ENCODE data around the gene KRTAP5-2.

GRCh38 chr11:1570531-1570895 lies 27.6 kb downstream of the KRTAP5-2 start:
- TF ChIP-seq MAX (IDR thresholded peaks at IDR 0.05): no peak
- TF ChIP-seq POLR2AphosphoS5 (IDR thresholded peaks at IDR 0.05; ENCODE audit: low read depth, low read length): no peak
- no peak for TF ChIP-seq SP1 (IDR thresholded peaks at IDR 0.05; ENCODE audit: low read depth, low read length)
- no peak for TF ChIP-seq CTCF (IDR thresholded peaks at IDR 0.05; ENCODE audit: control extremely low read depth in 1 of 3, insufficient read depth in 1 of 3, low read depth in 1 of 3, low read length in 3 of 3)
- no peak for TF ChIP-seq CEBPB (IDR thresholded peaks at IDR 0.05; ENCODE audit: low read depth, low read length)
- TF ChIP-seq BRCA1 (IDR thresholded peaks at IDR 0.05; ENCODE audit: low read depth, low read length): no peak

Data from H1 (cell line).